Mucosa of descending colon (tissue), 3 donors: ENCODE results near the gene INA. TPM values are rescaled to one million over a fixed set of nuclear protein-coding genes. Genes with fewer than 3 reads are reported as not detected.
A peak's percentile ranks its signal among the peaks of the same experiment; 100 is the strongest.

Experiments used
- ATAC-seq: fragments of 200-7000 bp; cut with Tn5 transposase; one replicate; pipeline ENCODE4 v1.9.1; 2020; ENCODE audit warnings: mild to moderate bottlenecking, moderate library complexity
- DNase-seq, 3 donors: peaks; one replicate each; pipeline ENCODE4 v3.0.0-alpha.2; 2020
- H3K36me3 ChIP-seq: fragments of 200-600 bp; one replicate; pipeline ENCODE4 v1.8.0; 2021; ENCODE audit warnings: low read depth, mild to moderate bottlenecking
- H3K4me1 ChIP-seq: fragments of 200-600 bp; one replicate; pipeline ENCODE4 v1.8.0; 2021; ENCODE audit warnings: low read depth, mild to moderate bottlenecking
- H3K4me3 ChIP-seq: fragments of 200-600 bp; one replicate; pipeline ENCODE4 v1.8.0; 2021; ENCODE audit warnings: mild to moderate bottlenecking
- H3K9me3 ChIP-seq: fragments of 200-600 bp; one replicate; pipeline ENCODE4 v1.8.0; 2021; ENCODE audit warnings: mild to moderate bottlenecking
- intact Hi-C, 2 donors: fragments of 100-400 bp; cut with DNase I in 1 of 2; cut with micrococcal nuclease in 1 of 2; formaldehyde crosslinking; loops; one replicate each; pipeline versions ENCODE4 v1.11.0 to v1.11.1; 2022; cut with DNase I, micrococcal nuclease
- total RNA-seq, 3 donors: library from RNA; stranded (reverse); fragmentation: NEBNext Ultra II Directional in 2 of 3; extraction: Animal tissue kit (Norgen Biotek cat#: 25700) in 2 of 3; gene quantifications; one replicate each; pipeline versions ENCODE4 v1.2.1 to v1.2.4, GENCODE V29; 2021 to 2023
- TF ChIP-seq, protein P1 (sequence below): fragments of 200-600 bp; IDR thresholded peaks from one replicate; pipeline ENCODE4 v1.8.0; 2022; ENCODE audit warnings: antibody characterized with exemption, mild to moderate bottlenecking
- donor health status: DM: no; HTN: no; CAD: no; lungs with moderate emphysema.
- donor health status: DM: no; HTN: no; CAD: no.
- donor health status: DM: no; HTN: yes; CAD: no.

INA gene
- total RNA-seq, 3 donors from 2014 or later = 0.34 to 6.8 (median 0.55) TPM

DNA sequence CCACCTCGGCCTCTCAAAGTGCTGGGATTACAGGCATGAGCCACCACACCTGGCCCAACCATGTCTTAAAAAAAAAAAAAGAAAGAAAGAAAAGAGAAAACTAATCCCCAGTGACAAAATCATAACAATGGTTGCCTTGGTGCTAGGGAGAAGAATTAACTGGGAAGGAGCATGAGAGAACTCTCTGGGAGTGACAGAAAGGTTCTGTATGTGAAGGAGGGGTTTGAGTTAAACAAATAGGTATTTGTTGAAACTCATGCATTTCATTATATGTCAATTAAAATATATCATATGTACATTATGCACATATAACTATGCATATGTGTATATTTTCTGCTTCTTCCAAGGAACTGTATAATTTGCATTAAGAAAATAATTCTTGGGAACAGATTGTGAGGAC is 33.3 kb downstream of the INA start:
- H3K36me3 ChIP-seq = no peaks in the 10 kb centered on the region
- H3K9me3 ChIP-seq = no peaks in the 10 kb centered on the region
- TF ChIP-seq, protein P1, sequence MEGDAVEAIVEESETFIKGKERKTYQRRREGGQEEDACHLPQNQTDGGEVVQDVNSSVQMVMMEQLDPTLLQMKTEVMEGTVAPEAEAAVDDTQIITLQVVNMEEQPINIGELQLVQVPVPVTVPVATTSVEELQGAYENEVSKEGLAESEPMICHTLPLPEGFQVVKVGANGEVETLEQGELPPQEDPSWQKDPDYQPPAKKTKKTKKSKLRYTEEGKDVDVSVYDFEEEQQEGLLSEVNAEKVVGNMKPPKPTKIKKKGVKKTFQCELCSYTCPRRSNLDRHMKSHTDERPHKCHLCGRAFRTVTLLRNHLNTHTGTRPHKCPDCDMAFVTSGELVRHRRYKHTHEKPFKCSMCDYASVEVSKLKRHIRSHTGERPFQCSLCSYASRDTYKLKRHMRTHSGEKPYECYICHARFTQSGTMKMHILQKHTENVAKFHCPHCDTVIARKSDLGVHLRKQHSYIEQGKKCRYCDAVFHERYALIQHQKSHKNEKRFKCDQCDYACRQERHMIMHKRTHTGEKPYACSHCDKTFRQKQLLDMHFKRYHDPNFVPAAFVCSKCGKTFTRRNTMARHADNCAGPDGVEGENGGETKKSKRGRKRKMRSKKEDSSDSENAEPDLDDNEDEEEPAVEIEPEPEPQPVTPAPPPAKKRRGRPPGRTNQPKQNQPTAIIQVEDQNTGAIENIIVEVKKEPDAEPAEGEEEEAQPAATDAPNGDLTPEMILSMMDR = no peak
- DNase-seq = no peak
- H3K4me1 ChIP-seq = no peaks in the 10 kb centered on the region
- intact Hi-C loops = no loop called here
- H3K4me3 ChIP-seq = no peak overlapping the region
- ATAC-seq = no peak

DNA sequence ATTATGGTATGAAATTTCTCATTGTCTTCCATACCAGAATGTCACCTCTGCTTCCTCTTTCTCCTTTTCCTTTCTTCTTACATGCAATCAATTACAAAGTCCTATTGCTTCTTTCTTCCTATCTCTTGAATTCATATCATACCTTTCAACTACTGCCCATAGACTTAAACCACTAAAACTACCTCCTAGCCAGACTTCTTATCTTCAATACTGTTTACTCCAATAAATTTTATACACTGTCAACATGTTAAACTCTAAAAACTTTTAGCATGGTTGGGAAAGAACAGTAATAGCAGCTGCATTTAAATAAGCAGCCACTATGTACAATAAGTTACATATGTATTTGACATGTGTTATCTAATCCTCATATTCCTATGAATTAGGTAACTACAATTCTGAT is 39.1 kb downstream of the INA start:
- no peak overlapping the region for H3K4me3 ChIP-seq
- DNase-seq (no peak), ATAC-seq (peak; percentile 74)
- no peaks in the 10 kb centered on the region for H3K36me3 ChIP-seq
- no peaks in the 10 kb centered on the region for H3K9me3 ChIP-seq
- intact Hi-C loops = no loop called here
- TF ChIP-seq, protein P1 = no peak
- no peaks in the 10 kb centered on the region for H3K4me1 ChIP-seq

DNA sequence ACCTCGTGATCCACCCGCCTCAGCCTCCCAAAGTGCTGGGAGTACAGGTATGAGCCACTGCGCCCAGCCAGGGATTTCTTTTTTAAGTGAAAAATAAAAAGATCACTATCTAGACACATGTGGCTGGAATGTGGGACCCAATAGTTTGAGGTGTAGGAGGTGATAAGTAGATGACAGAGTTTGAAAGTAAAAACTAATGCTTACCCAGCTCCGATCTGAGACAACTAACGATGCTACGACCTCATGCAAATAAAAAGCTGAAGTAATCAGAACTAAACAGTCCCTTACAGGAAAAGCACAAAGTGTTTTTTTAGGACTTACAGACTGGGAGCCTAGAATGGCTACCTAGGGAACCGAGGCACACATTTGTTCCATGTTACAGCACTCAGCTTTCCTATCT is 51.0 kb downstream of the INA start:
- no peak for DNase-seq
- Histone ChIP-seq H3K9me3 (no peaks in the 10 kb centered on the region), H3K36me3 (no peaks in the 10 kb centered on the region), H3K4me3 (no peak overlapping the region), H3K4me1 (no peaks in the 10 kb centered on the region)
- TF ChIP-seq, protein P1 = no peak
- intact Hi-C loops = no loop called here
- ATAC-seq = no peak

DNA sequence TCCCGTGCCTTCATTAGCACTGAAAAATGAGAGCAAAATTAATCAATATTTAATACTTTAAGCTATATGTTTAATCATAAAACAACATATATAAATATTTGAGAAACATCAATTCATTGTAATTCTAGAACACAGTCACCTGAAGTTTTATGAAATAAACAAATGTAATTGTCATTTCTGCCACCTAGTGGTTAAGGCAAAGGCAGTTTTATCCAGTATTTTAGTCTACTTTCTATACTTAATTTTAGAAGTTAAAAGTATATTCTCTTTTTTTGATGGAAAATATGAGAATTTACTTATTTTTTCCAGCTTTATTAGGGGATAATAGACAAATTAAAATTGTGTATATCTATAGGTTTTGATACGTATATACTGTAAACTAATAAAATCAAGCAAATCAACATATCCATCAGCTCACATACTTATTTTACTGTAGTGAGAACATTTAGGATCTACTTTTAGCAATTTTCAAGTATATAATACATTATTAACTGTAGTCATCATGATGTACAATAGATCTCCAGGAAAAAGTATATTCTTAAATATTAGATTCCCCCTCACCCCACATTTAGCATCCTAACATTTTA is 57.1 kb downstream of the INA start:
- Histone ChIP-seq H3K4me1 (no peaks in the 10 kb centered on the region), H3K9me3 (no peaks in the 10 kb centered on the region), H3K36me3 (no peaks in the 10 kb centered on the region), H3K4me3 (no peak overlapping the region)
- intact Hi-C loops = no loop called here
- no peak for ATAC-seq
- DNase-seq = peak in 1 of 3 donors; percentile 10
- TF ChIP-seq, protein P1 = peak; percentile 27

DNA sequence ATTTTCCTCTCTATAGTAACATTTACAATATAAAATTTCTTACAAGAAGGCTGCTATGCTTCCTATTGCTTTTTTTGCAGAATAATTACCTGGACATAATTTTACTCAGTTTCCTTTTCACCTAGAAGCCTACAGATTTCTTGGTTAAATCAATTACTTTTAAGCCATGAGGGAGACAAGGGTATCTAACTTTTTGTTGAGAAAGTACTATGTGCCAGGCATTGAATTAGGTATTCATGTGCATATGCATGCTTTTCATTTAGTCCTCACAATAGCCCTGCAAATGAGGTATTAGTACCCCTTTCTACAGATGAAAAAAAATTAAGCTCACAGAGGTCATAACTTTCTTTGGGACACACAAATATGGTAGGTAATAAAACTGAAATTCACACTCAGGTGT is 57.6 kb downstream of the INA start:
- ATAC-seq (no peak), DNase-seq (no peak)
- Histone ChIP-seq H3K36me3 (no peaks in the 10 kb centered on the region), H3K4me3 (no peak overlapping the region), H3K9me3 (no peaks in the 10 kb centered on the region), H3K4me1 (no peaks in the 10 kb centered on the region)
- TF ChIP-seq, protein P1 = no peak
- intact Hi-C loops = no loop called here

DNA sequence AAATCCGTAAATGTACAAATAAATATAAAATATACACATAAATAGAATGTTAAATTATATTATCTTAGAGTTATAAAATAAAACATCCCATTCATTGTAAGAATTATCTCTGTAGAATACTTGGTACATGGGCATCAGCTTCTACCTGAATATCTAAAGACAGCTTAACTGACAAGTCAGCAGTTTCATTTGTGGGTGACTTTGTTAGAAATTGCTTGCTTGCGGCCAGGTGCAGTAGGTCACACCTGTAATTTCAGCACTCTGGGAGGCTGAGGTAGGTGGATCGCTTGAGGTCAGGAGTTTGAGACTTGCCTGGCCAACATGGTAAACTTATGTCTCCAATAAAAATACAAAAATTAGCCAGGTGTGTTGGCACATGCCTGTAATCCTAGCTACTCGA is 59.4 kb downstream of the INA start:
- no peaks in the 10 kb centered on the region for H3K9me3 ChIP-seq
- ATAC-seq (no peak), DNase-seq (no peak)
- no peaks in the 10 kb centered on the region for H3K4me1 ChIP-seq
- no peak overlapping the region for H3K4me3 ChIP-seq
- TF ChIP-seq, protein P1 = no peak
- H3K36me3 ChIP-seq = no peaks in the 10 kb centered on the region
- intact Hi-C loops = no loop called here
